Muscle of back (tissue), 11 donors: Measurements from ENCODE around the gene PALLD. TPM values are rescaled to one million over a fixed set of nuclear protein-coding genes. Genes with fewer than 3 reads are reported as not detected.

Experiments
- DNase-seq, 3 donors: peaks; one replicate each; pipeline versions ENCODE4 v3.0.0 to v3.0.0-alpha.2; 2013
- polyA plus RNA-seq, 10 donors: library from polyadenylated mRNA; unstranded; fragments of 120-200 nt; gene quantifications; one replicate each; pipeline ENCODE4 v1.2.1, GENCODE V29; 2013; ENCODE audit not compliant: insufficient read length in 10 of 10

The PALLD gene
- polyA plus RNA-seq, 10 donors = 130 to 201 (median 147) TPM

- peak in 1 of 3 donors; percentile 61 for DNase-seq
Measured at GRCh38 chr4:168643111-168643795, 146.4 kb downstream of the PALLD start.

DNA sequence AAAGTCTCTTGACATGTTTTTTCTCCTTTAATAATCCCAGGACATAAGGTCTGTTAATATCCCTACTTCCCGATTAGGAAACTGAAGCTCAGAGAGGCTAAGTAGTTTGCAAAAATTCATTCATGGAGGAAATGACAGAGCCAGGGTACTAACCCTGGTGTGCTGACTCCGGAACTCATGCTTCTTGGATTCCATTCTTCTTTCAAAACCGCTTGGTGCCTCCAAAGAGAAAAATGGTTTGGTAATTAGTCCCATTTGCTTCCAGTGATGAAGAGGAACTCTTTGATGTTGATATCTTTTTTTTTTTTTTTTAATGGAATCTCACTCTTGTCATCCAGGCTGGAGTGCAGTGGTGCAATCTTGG lies 146.9 kb downstream of the PALLD start:
- DNase-seq = no peak

GRCh38 chr4:168646001-168646768 lies 149.3 kb downstream of the PALLD start:
- DNase-seq = no peak

DNA sequence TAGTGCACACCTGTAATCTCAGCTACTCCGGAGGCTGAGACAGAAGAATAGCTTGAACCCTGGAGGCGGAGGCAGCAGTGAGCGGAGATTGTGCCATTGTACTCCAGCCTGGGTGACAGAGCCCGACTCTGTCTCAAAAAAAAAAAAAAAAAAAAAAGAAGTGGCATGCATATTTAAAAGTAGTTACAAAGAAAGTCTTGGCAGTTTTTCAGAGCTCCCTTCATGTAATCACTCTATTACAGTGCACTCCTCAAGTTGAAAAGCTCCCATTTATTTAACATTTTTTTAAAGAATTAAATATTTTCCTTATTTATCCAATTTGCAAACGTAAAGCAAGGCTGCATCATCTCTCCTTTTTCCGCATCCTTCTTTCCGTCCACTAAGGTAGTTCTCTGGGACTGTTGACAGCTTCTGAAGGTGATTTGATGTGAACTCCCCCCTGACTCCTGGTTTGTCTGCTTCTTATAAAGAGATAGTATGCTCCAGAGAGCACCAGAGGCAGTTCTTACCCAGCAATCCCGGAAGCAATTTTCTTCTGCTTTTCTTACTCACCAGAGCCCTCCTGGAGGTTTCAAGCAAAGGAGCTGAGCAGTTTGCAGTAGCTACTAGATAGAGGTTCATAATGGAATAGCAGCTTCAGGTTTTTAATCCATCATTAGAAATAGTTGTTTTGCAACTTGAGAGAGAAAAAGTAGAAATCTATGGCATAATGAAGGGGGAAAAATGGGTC lies 151.0 kb downstream of the PALLD start:
- no peak for DNase-seq

GRCh38 chr4:168648494-168648893 lies 151.6 kb downstream of the PALLD start:
- DNase-seq = no peak

GRCh38 chr4:168648929-168649328 lies 152.1 kb downstream of the PALLD start:
- DNase-seq = peak in 1 of 3 donors; percentile 63

DNA sequence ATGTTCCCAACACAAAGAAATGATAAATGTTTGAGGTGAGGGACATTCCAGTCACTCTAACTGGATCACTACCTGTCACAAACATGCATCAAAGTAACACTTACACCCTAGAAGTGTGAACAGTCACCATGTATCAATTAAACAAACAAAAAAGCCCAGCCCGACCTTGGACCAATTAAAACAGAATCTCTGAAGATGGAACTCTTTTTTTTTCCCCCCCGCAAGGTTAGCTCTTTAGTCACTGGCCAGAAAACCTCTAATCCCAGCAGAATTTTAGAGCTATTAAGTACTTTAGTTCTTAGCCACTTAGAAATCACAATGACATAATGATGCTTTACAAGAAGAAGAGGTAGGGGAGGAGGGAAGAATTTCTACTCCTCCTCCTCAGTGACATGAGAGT lies 154.5 kb downstream of the PALLD start:
- DNase-seq = no peak

GRCh38 chr4:168651864-168652263 lies 155.0 kb downstream of the PALLD start:
- no peak for DNase-seq

DNA sequence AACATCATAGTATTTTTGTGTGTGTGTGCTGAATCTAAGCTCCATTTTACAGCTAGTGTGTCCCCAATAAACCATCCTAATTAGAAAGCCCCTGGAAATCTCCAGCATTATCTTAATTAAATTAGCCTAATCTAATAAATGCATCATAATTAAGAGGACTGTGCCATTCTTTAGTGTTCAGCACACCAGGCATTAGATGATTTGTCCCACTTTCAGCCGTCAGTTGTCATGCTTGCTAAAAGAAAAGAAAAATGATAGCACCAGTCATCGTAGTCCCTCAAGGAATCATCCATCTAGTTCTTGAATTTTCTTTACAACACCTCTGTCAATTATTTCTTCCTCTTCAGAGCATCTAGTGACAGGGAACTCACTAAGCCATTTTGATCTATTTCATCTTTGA lies 155.9 kb downstream of the PALLD start:
- no peak for DNase-seq

DNA sequence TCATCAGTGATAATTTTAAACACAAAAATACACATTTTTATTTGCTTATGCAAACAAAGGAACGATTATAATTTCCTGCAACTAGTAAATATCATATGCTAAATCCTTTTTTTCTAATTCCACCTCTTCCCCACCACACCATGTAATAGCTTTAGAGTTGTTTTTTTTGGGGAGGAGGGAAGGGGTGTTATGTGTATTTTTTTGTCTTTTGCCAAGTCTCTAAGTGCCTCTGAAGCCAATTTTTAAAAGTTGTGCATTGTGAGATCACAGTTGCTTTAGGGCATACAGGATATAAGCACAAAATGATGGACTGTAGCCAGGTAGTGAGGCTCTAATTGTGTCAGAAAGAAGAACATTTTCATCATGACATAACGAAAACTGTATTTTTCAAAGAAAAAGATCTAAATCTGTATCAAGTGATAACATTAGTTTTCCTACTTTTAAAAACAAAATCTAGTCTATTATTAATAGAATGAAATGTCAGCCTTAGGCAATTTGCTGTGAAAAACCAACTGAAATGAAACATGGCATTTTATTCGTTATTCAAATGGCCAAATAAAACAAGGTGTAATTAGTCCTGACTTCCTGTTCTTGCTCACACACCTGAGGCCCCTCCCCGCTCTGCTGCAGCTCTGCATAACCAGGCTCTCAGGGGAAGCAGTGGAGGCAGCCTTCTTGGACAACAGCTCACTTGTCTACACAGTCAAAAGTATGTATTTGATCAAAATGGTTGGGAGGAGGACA lies 157.4 kb downstream of the PALLD start:
- no peak for DNase-seq

DNA sequence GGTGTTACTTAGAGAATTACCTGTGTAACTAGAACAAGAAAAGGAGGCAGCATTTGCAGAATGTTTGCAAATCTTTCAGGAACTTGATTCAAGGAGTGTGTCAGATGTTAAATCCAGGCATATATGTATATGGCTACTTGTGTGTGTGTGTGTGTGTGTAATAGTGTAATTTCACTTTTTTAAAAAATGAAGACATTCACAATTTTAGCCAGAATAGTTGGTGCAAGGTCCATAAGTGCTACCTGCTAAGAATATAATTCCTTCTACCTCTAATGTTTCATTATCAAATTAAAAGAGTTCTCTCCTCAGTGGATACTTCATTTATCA lies 158.0 kb downstream of the PALLD start:
- no peak for DNase-seq

- DNase-seq = no peak
Measured at GRCh38 chr4:168655182-168655581, 158.3 kb downstream of the PALLD start.

DNA sequence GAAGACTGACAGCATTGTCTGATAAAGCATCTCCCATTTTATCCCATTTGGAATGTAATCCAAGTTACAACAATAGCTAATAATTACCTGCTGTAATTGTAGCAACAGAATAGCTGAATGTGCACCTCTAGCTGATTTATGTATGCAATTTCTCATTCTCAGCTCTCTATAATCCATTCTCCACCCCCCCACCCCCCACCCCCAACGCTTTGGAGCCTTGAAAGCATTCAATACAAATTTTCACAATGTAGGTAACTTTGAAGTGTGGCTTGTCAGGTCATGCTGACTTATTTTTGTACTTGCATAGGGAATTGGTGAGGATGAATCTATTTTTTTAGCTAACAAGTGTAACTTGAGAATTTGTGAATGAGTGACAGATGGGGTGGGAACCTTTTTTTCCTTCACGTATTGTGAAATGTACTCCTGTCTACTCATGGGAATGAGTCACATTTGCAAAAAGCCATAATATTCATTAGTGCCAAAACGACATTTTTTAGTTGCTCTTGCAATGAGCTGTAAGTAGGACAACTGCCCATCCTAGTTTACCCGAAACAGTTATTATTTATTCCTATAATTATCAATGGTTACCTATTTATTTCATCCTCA lies 159.3 kb downstream of the PALLD start:
- peak in 1 of 3 donors; percentile 63 for DNase-seq

DNA sequence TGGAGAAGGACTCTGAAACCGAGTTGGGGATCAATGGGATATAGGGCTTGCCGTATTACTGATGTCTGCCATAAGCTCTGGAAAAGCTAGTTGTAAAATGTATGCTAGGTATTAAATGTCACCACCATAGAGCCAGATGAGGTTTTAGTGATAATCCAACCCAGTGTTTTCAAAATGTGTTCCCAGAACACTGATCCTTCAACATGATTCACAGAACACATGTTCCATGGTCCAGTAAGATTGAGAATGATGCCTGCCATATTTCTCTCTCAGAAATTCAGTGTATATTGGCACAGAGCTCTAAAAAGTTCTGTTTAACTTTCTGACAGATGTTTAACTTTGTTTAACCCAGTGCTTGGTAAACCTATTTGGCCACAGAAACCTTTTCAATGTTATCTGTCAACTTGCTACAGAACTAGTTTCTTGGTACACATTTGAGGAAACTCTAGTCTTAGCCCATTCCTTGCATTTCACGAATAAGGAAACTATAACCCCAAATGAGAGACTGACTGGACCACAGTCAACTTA lies 160.2 kb downstream of the PALLD start:
- no peak for DNase-seq

GRCh38 chr4:168658751-168659150 lies 161.9 kb downstream of the PALLD start:
- no peak for DNase-seq

DNA sequence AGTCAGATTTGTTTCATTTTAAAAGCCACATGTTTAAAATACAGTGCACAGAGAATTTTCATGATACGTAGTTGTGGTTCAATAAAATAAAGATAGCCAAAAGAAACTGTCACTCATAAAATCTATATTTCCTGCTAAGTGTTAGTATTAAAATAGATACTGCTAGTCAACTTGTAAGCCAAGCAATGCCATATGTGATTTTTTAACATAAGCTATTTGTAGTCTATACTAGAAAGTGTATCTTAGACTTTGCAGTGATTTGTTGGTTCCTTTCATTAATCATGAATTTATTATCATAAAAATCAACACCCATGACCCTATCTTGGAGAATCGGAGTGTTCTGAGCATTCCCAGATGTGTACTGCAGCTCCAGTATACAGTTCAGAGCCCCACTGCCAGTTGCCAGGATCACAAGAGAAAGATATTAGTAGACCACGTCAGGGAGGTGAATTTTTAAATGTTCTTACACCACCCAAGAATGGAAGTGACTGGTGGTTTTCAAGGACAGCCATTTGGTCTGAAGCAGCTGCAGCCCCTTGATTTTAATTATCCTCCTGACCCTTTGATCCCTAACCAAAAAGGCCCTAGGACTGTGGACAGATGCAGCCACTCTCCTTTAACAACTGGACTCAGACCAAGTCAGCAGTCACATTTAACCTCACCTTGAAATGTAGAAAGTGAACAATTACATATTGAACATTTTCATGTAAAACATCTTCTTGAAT lies 163.1 kb downstream of the PALLD start:
- DNase-seq = no peak

DNA sequence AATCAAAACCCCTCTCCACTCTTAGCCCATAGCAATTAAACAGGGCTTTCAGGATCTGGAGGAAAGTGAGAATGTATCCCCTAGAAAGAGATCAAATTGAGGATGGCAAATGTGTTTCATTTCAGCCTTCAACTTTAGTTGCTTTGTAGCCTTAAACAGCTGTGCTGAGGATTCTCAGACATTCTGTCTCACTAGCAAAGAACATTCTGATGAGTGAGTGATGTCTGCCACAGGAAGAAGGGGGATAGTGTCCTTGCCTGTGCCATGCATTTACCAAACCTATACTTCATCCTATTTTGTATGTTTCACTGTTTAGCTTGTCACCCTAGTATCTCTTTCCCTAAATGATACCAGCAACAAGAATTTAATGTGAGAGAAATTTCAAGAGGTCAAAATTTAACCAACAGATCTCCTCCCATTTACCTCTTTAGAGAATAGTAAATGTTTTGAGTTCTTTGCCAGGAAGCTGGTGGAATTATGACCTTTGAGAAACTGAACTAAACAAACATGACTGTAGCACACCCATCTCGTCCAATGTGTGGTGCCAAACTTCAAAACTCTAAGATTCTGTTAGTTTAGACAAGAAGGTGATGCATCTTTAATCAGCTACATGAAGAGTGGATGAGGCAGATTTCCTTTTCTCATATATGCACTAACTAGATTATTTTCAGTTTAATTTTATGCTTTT lies 165.6 kb downstream of the PALLD start:
- no peak for DNase-seq

GRCh38 chr4:168664242-168664891 lies 167.5 kb downstream of the PALLD start:
- no peak for DNase-seq

- DNase-seq = peak in 2 of 3 donors; percentile 22 to 67
Measured at GRCh38 chr4:168666531-168666930, 169.7 kb downstream of the PALLD start.

DNA sequence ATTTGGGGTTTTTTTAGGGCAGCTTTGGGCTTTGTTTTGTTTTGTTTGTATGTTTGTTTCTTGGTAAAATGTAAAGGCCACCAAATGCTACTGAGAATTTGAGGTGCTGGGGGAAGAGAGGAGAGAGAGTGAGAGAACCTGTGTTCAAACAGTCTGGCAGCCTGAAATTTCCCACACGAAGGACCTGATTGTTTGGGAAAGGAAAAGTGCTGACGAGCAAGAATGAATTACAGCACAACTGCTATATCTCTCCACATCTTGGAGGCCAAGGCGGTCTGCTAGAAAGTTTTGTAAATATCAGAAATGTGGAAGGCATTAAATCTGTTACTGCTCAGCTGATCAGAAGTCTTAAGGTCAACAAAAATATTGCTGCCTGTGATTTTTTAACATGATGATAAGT lies 170.5 kb downstream of the PALLD start:
- peak; percentile 47 to 73 (median 54) for DNase-seq
